Gastroesophageal sphincter (tissue), 3 donors: Measurements from ENCODE around the gene SMCHD1.

Experiments used
- CTCF ChIP-seq, 4 experiments: fragments of 200-600 bp in 2 of 4; fragments of 450-650 bp in 2 of 4; sonication (generic) in 1 of 4; IDR thresholded peaks; one replicate each; pipeline ENCODE4 v1.5.1; 2017 to 2019; ENCODE audit warnings: antibody characterized with exemption in 4 of 4, mild to moderate bottlenecking in 2 of 4, moderate library complexity in 2 of 4
- EP300 ChIP-seq: sonication (generic); formaldehyde crosslinking; IDR thresholded peaks from one replicate; pipeline ENCODE4 v1.6.1; 2017; ENCODE audit warnings: antibody characterized with exemption, mild to moderate bottlenecking
- POLR2A ChIP-seq, 2 donors: fragments of 450-650 bp; IDR thresholded peaks; one replicate each; pipeline ENCODE4 v1.6.1; 2017; ENCODE audit warnings: antibody characterized with exemption in 2 of 2, mild to moderate bottlenecking in 2 of 2, moderate library complexity in 1 of 2
- POLR2AphosphoS5 ChIP-seq: sonication (generic); formaldehyde crosslinking; IDR thresholded peaks from one replicate; pipeline ENCODE4 v1.6.1; 2017; ENCODE audit warnings: antibody characterized with exemption

GRCh38 chr18:2656981-2657512 is 1.5 kb downstream of the SMCHD1 start:
- TF ChIP-seq POLR2A (IDR thresholded peaks at IDR 0.05) (no peak), CTCF (IDR thresholded peaks at IDR 0.05) (no peak), POLR2AphosphoS5 (no peak), EP300 (no peak)
